Measurements from ENCODE around the gene TJP2. TPM values are rescaled to one million over a fixed set of nuclear protein-coding genes. Genes with fewer than 3 reads are reported as not detected.

TJP2 gene
- total and polyA plus RNA-seq, 7 experiments from 2014 or later, result 1.6 to 27.3 (median 11.3) TPM

DNA sequence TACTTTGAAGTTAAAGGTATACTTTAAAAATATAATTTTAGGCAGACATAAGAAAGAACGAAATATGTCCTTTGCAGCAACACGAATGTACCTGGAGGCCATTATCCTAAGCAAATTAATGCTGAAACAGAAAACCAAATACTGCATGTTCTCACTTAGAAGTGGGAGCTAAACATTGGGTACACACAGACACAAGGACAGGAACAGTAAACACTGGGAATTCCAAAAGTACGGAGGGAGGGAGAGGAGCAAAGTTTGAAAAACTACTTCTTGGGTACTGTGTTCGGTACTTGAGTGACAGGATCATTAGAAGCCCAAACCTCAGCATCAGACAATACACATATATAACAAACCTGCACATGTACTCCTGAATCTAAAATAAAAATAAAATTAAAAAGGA lies 40.9 kb downstream of the TJP2 start:
- no peaks in the 10 kb centered on the region for H3K9me3 Mint-ChIP-seq

DNA sequence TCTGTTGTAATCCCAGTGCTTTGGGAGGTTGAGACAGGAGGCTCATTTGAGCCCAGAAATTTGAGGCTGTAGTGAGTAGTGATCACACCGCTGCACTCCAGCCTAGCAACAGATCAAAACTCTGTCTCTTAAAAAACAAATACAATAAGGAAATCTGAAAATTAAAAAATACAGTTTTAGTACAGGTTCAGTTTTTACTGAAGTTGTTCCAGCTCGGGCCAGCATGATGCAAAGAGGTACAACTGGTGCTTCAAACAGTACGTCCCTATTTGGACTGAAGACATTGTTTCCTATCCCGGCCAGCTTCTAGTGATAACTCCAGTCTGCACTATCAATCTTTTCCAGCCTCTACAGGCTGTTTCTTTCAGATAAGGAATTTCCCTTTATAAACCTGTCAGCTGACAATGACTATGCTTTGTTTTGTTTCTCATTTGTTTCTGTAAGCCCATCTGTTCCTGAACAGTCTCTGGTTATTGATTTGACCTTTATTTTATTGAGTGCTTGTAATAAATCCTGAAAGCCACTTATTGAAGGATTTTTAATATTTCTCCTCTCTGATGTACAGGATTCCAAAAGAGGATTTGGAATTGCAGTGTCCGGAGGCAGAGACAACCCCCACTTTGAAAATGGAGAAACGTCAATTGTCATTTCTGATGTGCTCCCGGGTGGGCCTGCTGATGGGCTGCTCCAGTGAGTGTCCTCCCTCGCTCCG lies 41.9 kb downstream of the TJP2 start:
- Histone ChIP-seq H3K4me1 (ENCODE audit: control insufficient read depth in 2 of 2, insufficient read depth in 2 of 2, low read length in 2 of 2) (no peaks in the 10 kb centered on the region), H3K36me3 (ENCODE audit: control insufficient read depth in 2 of 3, insufficient read depth in 3 of 3, low read length in 3 of 3) (peaks cover 0 to 4% (median 0%) of the 10 kb centered on the region in 3 experiments), H3K9me3 (ENCODE audit: control insufficient read depth in 2 of 3, low read length in 3 of 3) (no peaks in the 10 kb centered on the region), H3K4me3 (ENCODE audit: low read length) (no peak overlapping the region), H3K27ac (ENCODE audit: low read depth, low read length) (no peak overlapping the region), H3K27me3 (ENCODE audit: control insufficient read depth in 2 of 2, insufficient read depth in 2 of 2, low read length in 2 of 2) (no peaks in the 10 kb centered on the region)
- H3K4me3 Mint-ChIP-seq, result no peak overlapping the region
- ChIA-PET CTCF (no interaction called here), POLR2A (no interaction called here)
- H3K27ac Mint-ChIP-seq, result no peak overlapping the region
- intact Hi-C loops (cut with micrococcal nuclease), result no loop called here
- ATAC-seq (no peak), DNase-seq (no peak)
- H3K4me1 Mint-ChIP-seq, result peaks cover 0 to 3% (median 0%) of the 10 kb centered on the region in 7 donors
- peaks cover 0 to 27% (median 10%) of the 10 kb centered on the region in 5 donors for H3K36me3 Mint-ChIP-seq
- H3K9me3 Mint-ChIP-seq, result no peaks in the 10 kb centered on the region
- no peaks in the 10 kb centered on the region for H3K27me3 Mint-ChIP-seq

More for the DNA sequence above, 40.9 kb downstream of the TJP2 start:
- Mint-ChIP-seq H3K4me1 (peaks cover 0 to 3% (median 0%) of the 10 kb centered on the region in 7 donors), H3K27ac (no peak overlapping the region), H3K36me3 (peaks cover 0 to 22% (median 5%) of the 10 kb centered on the region in 5 donors), H3K27me3 (no peaks in the 10 kb centered on the region), H3K4me3 (no peak overlapping the region)
- Histone ChIP-seq H3K36me3 (ENCODE audit: control insufficient read depth in 2 of 3, insufficient read depth in 3 of 3, low read length in 3 of 3) (no peaks in the 10 kb centered on the region), H3K4me1 (ENCODE audit: control insufficient read depth in 2 of 2, insufficient read depth in 2 of 2, low read length in 2 of 2) (no peaks in the 10 kb centered on the region), H3K27me3 (ENCODE audit: control insufficient read depth in 2 of 2, insufficient read depth in 2 of 2, low read length in 2 of 2) (no peaks in the 10 kb centered on the region), H3K4me3 (ENCODE audit: low read length) (no peak overlapping the region), H3K27ac (ENCODE audit: low read depth, low read length) (no peak overlapping the region), H3K9me3 (ENCODE audit: control insufficient read depth in 2 of 3, low read length in 3 of 3) (no peaks in the 10 kb centered on the region)
- intact Hi-C loops (cut with micrococcal nuclease), result no loop called here
- ATAC-seq, result no peak
- ChIA-PET CTCF (interaction anchor here (0.6 kb wide), 1 partner anchor 180 kb away, joined by 3 read pairs; the partner anchor contains the start of gene FXN), POLR2A (no interaction called here)
- no peak for DNase-seq

DNA sequence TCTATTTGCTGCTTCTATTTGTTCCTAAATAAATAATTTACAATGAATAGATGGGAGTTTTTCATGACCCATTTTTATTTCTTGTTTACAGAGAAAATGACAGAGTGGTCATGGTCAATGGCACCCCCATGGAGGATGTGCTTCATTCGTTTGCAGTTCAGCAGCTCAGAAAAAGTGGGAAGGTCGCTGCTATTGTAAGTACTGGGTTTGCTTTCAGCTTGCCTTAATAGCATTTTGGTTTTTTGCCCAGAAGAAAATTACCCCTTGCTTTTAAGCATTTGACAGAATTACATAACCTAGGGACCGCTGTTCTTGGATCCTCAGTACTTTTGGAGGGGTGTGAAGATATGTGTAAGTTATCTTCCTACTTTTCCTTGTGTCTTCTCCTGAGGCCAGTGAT lies 44.1 kb downstream of the TJP2 start:
- Mint-ChIP-seq H3K27ac (no peak overlapping the region), H3K4me1 (no peaks in the 10 kb centered on the region), H3K27me3 (no peaks in the 10 kb centered on the region), H3K4me3 (no peak overlapping the region), H3K9me3 (no peaks in the 10 kb centered on the region), H3K36me3 (peaks cover 0 to 21% (median 9%) of the 10 kb centered on the region in 5 donors)
- CTCF ChIA-PET, result no interaction called here
- Histone ChIP-seq H3K27ac (ENCODE audit: low read depth, low read length) (no peak overlapping the region), H3K36me3 (ENCODE audit: control insufficient read depth in 2 of 3, insufficient read depth in 3 of 3, low read length in 3 of 3) (peaks cover 0 to 6% (median 0%) of the 10 kb centered on the region in 3 experiments), H3K4me1 (ENCODE audit: control insufficient read depth in 2 of 2, insufficient read depth in 2 of 2, low read length in 2 of 2) (no peaks in the 10 kb centered on the region), H3K27me3 (ENCODE audit: control insufficient read depth in 2 of 2, insufficient read depth in 2 of 2, low read length in 2 of 2) (no peaks in the 10 kb centered on the region), H3K9me3 (ENCODE audit: control insufficient read depth in 2 of 3, low read length in 3 of 3) (no peaks in the 10 kb centered on the region), H3K4me3 (ENCODE audit: low read length) (no peak overlapping the region)
- intact Hi-C loops (cut with micrococcal nuclease), result no loop called here
- POLR2A ChIA-PET, result no interaction called here
- no peak for DNase-seq
- ATAC-seq, result no peak

DNA sequence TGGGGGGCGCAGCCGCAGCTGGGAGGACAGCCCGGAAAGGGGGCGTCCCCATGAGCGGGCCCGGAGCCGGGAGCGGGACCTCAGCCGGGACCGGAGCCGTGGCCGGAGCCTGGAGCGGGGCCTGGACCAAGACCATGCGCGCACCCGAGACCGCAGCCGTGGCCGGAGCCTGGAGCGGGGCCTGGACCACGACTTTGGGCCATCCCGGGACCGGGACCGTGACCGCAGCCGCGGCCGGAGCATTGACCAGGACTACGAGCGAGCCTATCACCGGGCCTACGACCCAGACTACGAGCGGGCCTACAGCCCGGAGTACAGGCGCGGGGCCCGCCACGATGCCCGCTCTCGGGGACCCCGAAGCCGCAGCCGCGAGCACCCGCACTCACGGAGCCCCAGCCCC lies 47.0 kb downstream of the TJP2 start:
- DNase-seq (no peak), ATAC-seq (peak; percentile 18)
- H3K4me1 Mint-ChIP-seq, result no peaks in the 10 kb centered on the region
- ChIA-PET POLR2A (no interaction called here), CTCF (no interaction called here)
- peaks cover 0 to 9% (median 4%) of the 10 kb centered on the region in 3 experiments for H3K36me3 ChIP-seq (ENCODE audit: control insufficient read depth in 2 of 3, insufficient read depth in 3 of 3, low read length in 3 of 3)
- peaks cover 0 to 28% (median 16%) of the 10 kb centered on the region in 5 donors for H3K36me3 Mint-ChIP-seq
- H3K4me3 Mint-ChIP-seq, result no peak overlapping the region
- intact Hi-C loops (cut with micrococcal nuclease), result no loop called here
- H3K27ac Mint-ChIP-seq, result no peak overlapping the region
- H3K27me3 Mint-ChIP-seq, result no peaks in the 10 kb centered on the region
- H3K9me3 ChIP-seq (ENCODE audit: control insufficient read depth in 2 of 3, low read length in 3 of 3), result no peaks in the 10 kb centered on the region
- H3K4me1 ChIP-seq (ENCODE audit: control insufficient read depth in 2 of 2, insufficient read depth in 2 of 2, low read length in 2 of 2), result no peaks in the 10 kb centered on the region
- H3K9me3 Mint-ChIP-seq, result no peaks in the 10 kb centered on the region
- H3K4me3 ChIP-seq (ENCODE audit: low read length), result no peak overlapping the region
- H3K27me3 ChIP-seq (ENCODE audit: control insufficient read depth in 2 of 2, insufficient read depth in 2 of 2, low read length in 2 of 2), result no peaks in the 10 kb centered on the region
- no peak overlapping the region for H3K27ac ChIP-seq (ENCODE audit: low read depth, low read length)

DNA sequence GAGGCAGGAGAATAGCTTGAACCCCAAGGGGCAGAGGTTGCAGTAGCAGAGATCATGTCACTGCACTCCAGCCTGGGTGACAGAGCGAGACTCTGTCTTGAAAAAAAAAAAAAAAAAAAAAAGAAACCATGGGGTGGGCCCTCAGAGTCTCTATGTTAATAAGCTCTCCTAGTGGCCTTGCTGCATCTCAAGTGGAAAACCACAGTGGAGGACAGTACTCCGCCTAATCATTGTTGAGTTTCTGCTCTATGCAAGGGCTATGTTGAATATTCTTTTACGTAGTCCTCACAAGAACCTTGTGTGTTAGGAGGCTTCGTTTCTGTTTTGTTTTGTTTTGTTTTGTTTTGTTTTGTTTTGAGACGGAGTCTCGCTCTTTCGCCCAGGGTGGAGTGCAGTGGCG lies 48.9 kb downstream of the TJP2 start:
- no peak overlapping the region for H3K27ac ChIP-seq (ENCODE audit: low read depth, low read length)
- H3K36me3 ChIP-seq (ENCODE audit: control insufficient read depth in 2 of 3, insufficient read depth in 3 of 3, low read length in 3 of 3), result peaks cover 0 to 9% (median 4%) of the 10 kb centered on the region in 3 experiments
- H3K4me1 ChIP-seq (ENCODE audit: control insufficient read depth in 2 of 2, insufficient read depth in 2 of 2, low read length in 2 of 2), result no peaks in the 10 kb centered on the region
- Mint-ChIP-seq H3K36me3 (peaks cover 3 to 30% (median 19%) of the 10 kb centered on the region in 5 donors), H3K4me1 (no peaks in the 10 kb centered on the region), H3K27ac (no peak overlapping the region), H3K4me3 (no peak overlapping the region), H3K27me3 (no peaks in the 10 kb centered on the region), H3K9me3 (no peaks in the 10 kb centered on the region)
- intact Hi-C loops (cut with micrococcal nuclease), result no loop called here
- DNase-seq (no peak), ATAC-seq (no peak)
- no peak overlapping the region for H3K4me3 ChIP-seq (ENCODE audit: low read length)
- H3K27me3 ChIP-seq (ENCODE audit: control insufficient read depth in 2 of 2, insufficient read depth in 2 of 2, low read length in 2 of 2), result no peaks in the 10 kb centered on the region
- ChIA-PET POLR2A (no interaction called here), CTCF (no interaction called here)
- no peaks in the 10 kb centered on the region for H3K9me3 ChIP-seq (ENCODE audit: control insufficient read depth in 2 of 3, low read length in 3 of 3)

DNA sequence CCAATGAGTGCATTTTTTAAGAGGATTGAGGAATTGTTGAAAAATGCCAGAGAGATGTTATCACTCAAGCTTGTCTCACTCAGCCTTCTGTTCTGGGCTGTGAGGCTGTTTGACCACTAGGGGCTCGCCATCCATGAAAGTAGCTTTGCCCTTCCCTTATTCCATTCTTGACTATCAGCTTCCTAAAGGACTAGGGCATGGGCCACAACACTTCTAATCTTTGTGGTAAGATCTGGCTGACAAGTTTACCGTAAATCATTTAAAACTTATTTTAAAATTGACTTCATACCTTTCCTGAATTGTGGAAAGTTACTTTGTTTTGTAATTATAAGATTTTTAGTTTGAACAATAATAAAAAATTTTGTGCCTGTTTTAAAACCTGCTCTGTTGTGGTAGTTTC lies 49.5 kb downstream of the TJP2 start:
- CTCF ChIA-PET, result interaction anchor here (0.7 kb wide), 1 partner anchor 46 kb away, joined by 3 read pairs; no protein-coding TSS in a partner anchor
- no peak for DNase-seq
- H3K36me3 ChIP-seq (ENCODE audit: control insufficient read depth in 2 of 3, insufficient read depth in 3 of 3, low read length in 3 of 3), result peaks cover 0 to 9% (median 4%) of the 10 kb centered on the region in 3 experiments
- H3K4me1 Mint-ChIP-seq, result no peaks in the 10 kb centered on the region
- no peaks in the 10 kb centered on the region for H3K27me3 Mint-ChIP-seq
- no peak overlapping the region for H3K27ac ChIP-seq (ENCODE audit: low read depth, low read length)
- POLR2A ChIA-PET, result interaction anchor here (0.7 kb wide), 1 partner anchor 10 kb away, joined by 4 read pairs; no protein-coding TSS in a partner anchor
- H3K27me3 ChIP-seq (ENCODE audit: control insufficient read depth in 2 of 2, insufficient read depth in 2 of 2, low read length in 2 of 2), result no peaks in the 10 kb centered on the region
- H3K27ac Mint-ChIP-seq, result no peak overlapping the region
- no peak overlapping the region for H3K4me3 ChIP-seq (ENCODE audit: low read length)
- H3K9me3 Mint-ChIP-seq, result no peaks in the 10 kb centered on the region
- no peaks in the 10 kb centered on the region for H3K9me3 ChIP-seq (ENCODE audit: control insufficient read depth in 2 of 3, low read length in 3 of 3)
- H3K36me3 Mint-ChIP-seq, result peaks cover 5 to 32% (median 20%) of the 10 kb centered on the region in 5 donors
- intact Hi-C loops (cut with micrococcal nuclease), result no loop called here
- no peak for ATAC-seq
- H3K4me1 ChIP-seq (ENCODE audit: control insufficient read depth in 2 of 2, insufficient read depth in 2 of 2, low read length in 2 of 2), result no peaks in the 10 kb centered on the region
- no peak overlapping the region for H3K4me3 Mint-ChIP-seq

DNA sequence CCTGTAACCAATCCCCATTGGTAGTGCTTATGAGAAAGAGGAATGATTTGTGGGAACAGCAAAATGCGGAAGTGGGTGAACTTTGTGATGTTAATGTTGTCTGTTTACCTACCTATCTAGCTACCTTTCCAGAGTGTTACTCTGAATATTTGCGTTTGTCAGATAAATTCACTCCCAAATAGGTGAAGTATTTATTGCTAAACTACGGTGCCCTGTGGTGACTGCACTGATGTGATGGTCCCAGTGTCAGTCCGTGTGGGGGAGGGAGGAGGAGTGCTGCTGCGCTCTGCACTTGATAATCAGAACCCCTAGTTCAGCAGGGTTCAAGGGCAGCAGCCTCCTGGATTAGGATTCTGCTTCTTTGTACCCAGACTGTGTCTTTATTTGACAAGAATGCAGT lies 55.3 kb downstream of the TJP2 start:
- Mint-ChIP-seq H3K27me3 (no peaks in the 10 kb centered on the region), H3K9me3 (no peaks in the 10 kb centered on the region), H3K4me3 (no peak overlapping the region), H3K27ac (no peak overlapping the region), H3K36me3 (peaks cover 6 to 41% (median 34%) of the 10 kb centered on the region in 5 donors), H3K4me1 (no peaks in the 10 kb centered on the region)
- Histone ChIP-seq H3K4me1 (ENCODE audit: control insufficient read depth in 2 of 2, insufficient read depth in 2 of 2, low read length in 2 of 2) (no peaks in the 10 kb centered on the region), H3K36me3 (ENCODE audit: control insufficient read depth in 2 of 3, insufficient read depth in 3 of 3, low read length in 3 of 3) (peaks cover 0 to 8% (median 4%) of the 10 kb centered on the region in 3 experiments), H3K27me3 (ENCODE audit: control insufficient read depth in 2 of 2, insufficient read depth in 2 of 2, low read length in 2 of 2) (no peaks in the 10 kb centered on the region), H3K4me3 (ENCODE audit: low read length) (no peak overlapping the region), H3K9me3 (ENCODE audit: control insufficient read depth in 2 of 3, low read length in 3 of 3) (no peaks in the 10 kb centered on the region), H3K27ac (ENCODE audit: low read depth, low read length) (no peak overlapping the region)
- CTCF ChIA-PET, result no interaction called here
- POLR2A ChIA-PET, result no interaction called here
- intact Hi-C loops (cut with micrococcal nuclease), result no loop called here
- no peak for DNase-seq
- no peak for ATAC-seq
